WTC11 (cell line): ENCODE data around the gene H19. TPM values are rescaled to one million over a fixed set of nuclear protein-coding genes. Genes with fewer than 3 reads are reported as not detected.

ENCODE experiments used
- ATAC-seq: fragments of 200-7000 bp; cut with Tn5 transposase; 2 replicates; pipeline ENCODE4 v1.10.0; 2021; ENCODE audit warnings: mild to moderate bottlenecking, moderate library complexity
- CTCF ChIA-PET: fragments of 300-600 bp; sonication (Branson Sonifier 250); formaldehyde crosslinking; loops from one replicate; lab custom pipeline; 2021; ENCODE audit warnings: antibody characterized with exemption; lab: Charles Lee
- POLR2A ChIA-PET: fragments of 350-600 bp; sonication (Branson Sonifier 250); formaldehyde crosslinking; loops from one replicate; lab custom pipeline; 2021; ENCODE audit warnings: antibody characterized with exemption; lab: Charles Lee
- DNase-seq: peaks from one replicate; pipeline ENCODE4 v3.0.0; 2021; ENCODE audit warnings: low spot score
- H3K27ac Mint-ChIP-seq: 2 replicates; pipeline ENCODE4 v1.8.0; 2021; ENCODE audit warnings: mixed read lengths
- H3K27me3 Mint-ChIP-seq: 2 replicates; pipeline ENCODE4 v1.8.0; 2021; ENCODE audit warnings: low read depth, mild to moderate bottlenecking, moderate library complexity, mixed read lengths
- H3K36me3 Mint-ChIP-seq: 2 replicates; pipeline ENCODE4 v1.8.0; 2021; ENCODE audit warnings: mixed read lengths
- H3K4me1 Mint-ChIP-seq: 2 replicates; pipeline ENCODE4 v1.8.0; 2022; ENCODE audit warnings: mixed read lengths
- H3K4me3 Mint-ChIP-seq: 2 replicates; pipeline ENCODE4 v1.8.0; 2021; ENCODE audit warnings: mild to moderate bottlenecking, moderate library complexity, mixed read lengths
- H3K9me3 Mint-ChIP-seq: 2 replicates; pipeline ENCODE4 v1.8.0; 2021; ENCODE audit warnings: mixed read lengths
- AFF4 ChIP-seq: sonication (generic); formaldehyde crosslinking; IDR thresholded peaks from 2 replicates; pipeline ENCODE4 v1.8.1; 2023; ENCODE audit warnings: mild to moderate bottlenecking, missing genetic modification reagents, borderline replicate concordance
- CDX4 ChIP-seq: fragments of 250-450 bp; sonication (Bioruptor Pico); IDR thresholded peaks from 2 replicates; pipeline ENCODE4 v1.9.0; 2021; ENCODE audit warnings: moderate library complexity, mild to moderate bottlenecking, inconsistent platforms, borderline replicate concordance
- ESRRA ChIP-seq: sonication (generic); formaldehyde crosslinking; IDR thresholded peaks from 2 replicates; pipeline ENCODE4 v1.8.1; 2022; ENCODE audit warnings: mild to moderate bottlenecking, missing genetic modification reagents, borderline replicate concordance
- HMGA2 ChIP-seq: fragments of 250-450 bp; sonication (Bioruptor Pico); IDR thresholded peaks from 2 replicates; pipeline ENCODE4 v1.4.0; 2021; ENCODE audit warnings: mild to moderate bottlenecking, moderate library complexity
- IRF2 ChIP-seq: sonication (generic); formaldehyde crosslinking; IDR thresholded peaks from 2 replicates; pipeline ENCODE4 v1.8.0; 2022; ENCODE audit warnings: low read depth, missing genetic modification reagents, borderline replicate concordance
- JAZF1 ChIP-seq: fragments of 250-450 bp; sonication (Bioruptor Pico); IDR thresholded peaks from 2 replicates; pipeline ENCODE4 v1.9.0; 2021; ENCODE audit warnings: moderate library complexity, mild to moderate bottlenecking, inconsistent platforms
- JUN ChIP-seq: sonication (generic); formaldehyde crosslinking; IDR thresholded peaks from 2 replicates; pipeline ENCODE4 v1.8.0; 2023; ENCODE audit warnings: mild to moderate bottlenecking, missing genetic modification reagents
- OVOL2 ChIP-seq: fragments of 250-450 bp; sonication (Bioruptor Pico); IDR thresholded peaks from 2 replicates; pipeline ENCODE4 v1.9.0; 2021; ENCODE audit warnings: mild to moderate bottlenecking, borderline replicate concordance
- PRDM15 ChIP-seq: sonication (generic); formaldehyde crosslinking; IDR thresholded peaks from 2 replicates; pipeline ENCODE4 v1.8.0; 2022; ENCODE audit warnings: missing genetic modification reagents
- SMAD4 ChIP-seq: sonication (generic); formaldehyde crosslinking; IDR thresholded peaks from 2 replicates; pipeline ENCODE4 v1.8.0; 2022; ENCODE audit warnings: mild to moderate bottlenecking, missing genetic modification reagents
- TCF7 ChIP-seq: sonication (generic); formaldehyde crosslinking; IDR thresholded peaks from 2 replicates; pipeline ENCODE4 v1.8.0; 2022; ENCODE audit warnings: mild to moderate bottlenecking, low read depth, missing genetic modification reagents, moderate library complexity
- TEAD1 ChIP-seq: sonication (generic); formaldehyde crosslinking; IDR thresholded peaks from 2 replicates; pipeline ENCODE4 v1.8.0; 2022; ENCODE audit warnings: mild to moderate bottlenecking, missing genetic modification reagents
- USF2 ChIP-seq: sonication (generic); formaldehyde crosslinking; IDR thresholded peaks from 2 replicates; pipeline ENCODE4 v1.8.1; 2023; ENCODE audit warnings: mild to moderate bottlenecking, missing genetic modification reagents, moderate library complexity
- ZMAT4 ChIP-seq: fragments of 250-450 bp; sonication (Bioruptor Pico); IDR thresholded peaks from 2 replicates; pipeline ENCODE4 v1.9.0; 2021; ENCODE audit warnings: mild to moderate bottlenecking
- ZNF138 ChIP-seq: sonication (generic); formaldehyde crosslinking; conservative IDR thresholded peaks from 2 replicates; pipeline ENCODE4 v1.8.1; 2022; ENCODE audit warnings: mild to moderate bottlenecking, moderate library complexity, missing genetic modification reagents
- ZNF416 ChIP-seq: fragments of 250-450 bp; sonication (Bioruptor Pico); IDR thresholded peaks from 2 replicates; pipeline ENCODE4 v1.9.0; 2021; ENCODE audit warnings: mild to moderate bottlenecking, inconsistent platforms
- total RNA-seq: library from RNA; stranded (reverse); gene quantifications from 3 replicates; pipeline ENCODE4 v1.2.3, GENCODE V29; 2021
- TF ChIP-seq, protein P1 (sequence below): sonication (generic); formaldehyde crosslinking; IDR thresholded peaks from 2 replicates; pipeline ENCODE4 v1.8.1; 2023; ENCODE audit warnings: mild to moderate bottlenecking, missing genetic modification reagents
- TF ChIP-seq, protein P2 (sequence below): fragments of 250-450 bp; sonication (Bioruptor Pico); conservative IDR thresholded peaks from 2 replicates; pipeline ENCODE4 v1.9.0; 2021; ENCODE audit warnings: mild to moderate bottlenecking
- TF ChIP-seq, protein P3 (sequence below): sonication (generic); formaldehyde crosslinking; IDR thresholded peaks from 2 replicates; pipeline ENCODE4 v1.8.1; 2022; ENCODE audit warnings: low read depth, mild to moderate bottlenecking, moderate library complexity, missing genetic modification reagents, borderline replicate concordance
- TF ChIP-seq, protein P4 (sequence below): sonication (generic); formaldehyde crosslinking; IDR thresholded peaks from 2 replicates; pipeline ENCODE4 v1.8.0; 2022; ENCODE audit warnings: mild to moderate bottlenecking, missing genetic modification reagents

Gene H19
- total RNA-seq, 1 experiment from 2014 or later = 12.7 TPM

GRCh38 chr11:1969776-1970175 lies 27.9 kb downstream of the H19 start:
- no peaks in the 10 kb centered on the region for H3K4me1 Mint-ChIP-seq
- no peaks in the 10 kb centered on the region for H3K27me3 Mint-ChIP-seq
- ATAC-seq (no peak; the same call in 1 of the 2 replicates), DNase-seq (no peak)
- no peaks in the 10 kb centered on the region for H3K9me3 Mint-ChIP-seq
- POLR2A ChIA-PET = no interaction called here
- CTCF ChIA-PET = interaction anchor here (0.6 to 5.5 kb wide), 12 partner anchors 12 to 317 kb away, joined by 3 to 25 read pairs (median 5); partner anchors contain the start of gene H19
- no peak overlapping the region for H3K27ac Mint-ChIP-seq
- TF ChIP-seq, protein P1, sequence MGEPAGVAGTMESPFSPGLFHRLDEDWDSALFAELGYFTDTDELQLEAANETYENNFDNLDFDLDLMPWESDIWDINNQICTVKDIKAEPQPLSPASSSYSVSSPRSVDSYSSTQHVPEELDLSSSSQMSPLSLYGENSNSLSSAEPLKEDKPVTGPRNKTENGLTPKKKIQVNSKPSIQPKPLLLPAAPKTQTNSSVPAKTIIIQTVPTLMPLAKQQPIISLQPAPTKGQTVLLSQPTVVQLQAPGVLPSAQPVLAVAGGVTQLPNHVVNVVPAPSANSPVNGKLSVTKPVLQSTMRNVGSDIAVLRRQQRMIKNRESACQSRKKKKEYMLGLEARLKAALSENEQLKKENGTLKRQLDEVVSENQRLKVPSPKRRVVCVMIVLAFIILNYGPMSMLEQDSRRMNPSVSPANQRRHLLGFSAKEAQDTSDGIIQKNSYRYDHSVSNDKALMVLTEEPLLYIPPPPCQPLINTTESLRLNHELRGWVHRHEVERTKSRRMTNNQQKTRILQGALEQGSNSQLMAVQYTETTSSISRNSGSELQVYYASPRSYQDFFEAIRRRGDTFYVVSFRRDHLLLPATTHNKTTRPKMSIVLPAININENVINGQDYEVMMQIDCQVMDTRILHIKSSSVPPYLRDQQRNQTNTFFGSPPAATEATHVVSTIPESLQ (CRISPR knock-in tag) = no peak
- no peak for TF ChIP-seq USF2 (CRISPR knock-in tag)
- no peak for TF ChIP-seq AFF4
- no peak for TF ChIP-seq PRDM15 (CRISPR knock-in tag)
- no peak for TF ChIP-seq JUN (CRISPR knock-in tag)
- TF ChIP-seq TCF7 (CRISPR knock-in tag) = no peak
- TF ChIP-seq SMAD4 (CRISPR knock-in tag) = no peak
- no peak for TF ChIP-seq TEAD1 (CRISPR knock-in tag)
- TF ChIP-seq HMGA2 (CRISPR knock-in tag) = no peak
- TF ChIP-seq ZNF416 = no peak
- no peak for TF ChIP-seq OVOL2 (CRISPR knock-in tag)
- TF ChIP-seq, protein P2, sequence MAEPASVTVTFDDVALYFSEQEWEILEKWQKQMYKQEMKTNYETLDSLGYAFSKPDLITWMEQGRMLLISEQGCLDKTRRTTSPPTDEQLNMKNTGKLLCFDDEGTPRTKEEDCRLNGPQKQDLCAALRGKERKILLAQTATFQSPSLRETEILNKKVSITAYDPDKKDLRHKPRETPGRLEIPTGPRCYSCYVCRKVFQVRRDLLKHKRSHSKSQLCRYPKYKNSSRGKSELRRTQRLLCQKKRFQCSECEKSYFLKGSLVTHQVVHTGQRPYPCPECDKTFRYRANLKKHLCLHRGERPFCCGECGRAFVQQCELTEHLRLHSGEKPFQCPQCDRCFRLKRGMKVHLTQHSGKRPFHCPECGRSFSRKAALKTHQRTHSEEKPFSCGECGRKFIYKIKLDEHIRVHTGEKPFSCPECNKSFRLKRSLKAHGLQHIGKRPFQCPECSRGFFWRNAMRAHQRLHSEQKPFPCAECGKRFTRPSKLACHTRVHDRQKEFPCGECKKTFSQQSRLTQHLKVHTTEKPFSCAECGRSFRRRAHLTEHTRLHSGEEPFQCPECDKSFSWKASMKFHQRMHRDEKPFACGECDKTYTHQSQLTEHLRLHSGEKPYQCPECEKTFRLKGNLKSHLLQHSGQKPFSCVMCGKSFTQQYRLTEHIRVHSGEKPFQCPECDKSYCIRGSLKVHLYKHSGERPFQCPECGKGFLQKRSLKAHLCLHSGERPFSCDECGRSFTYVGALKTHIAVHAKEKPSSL (CRISPR knock-in tag) = no peak
- TF ChIP-seq, protein P3, sequence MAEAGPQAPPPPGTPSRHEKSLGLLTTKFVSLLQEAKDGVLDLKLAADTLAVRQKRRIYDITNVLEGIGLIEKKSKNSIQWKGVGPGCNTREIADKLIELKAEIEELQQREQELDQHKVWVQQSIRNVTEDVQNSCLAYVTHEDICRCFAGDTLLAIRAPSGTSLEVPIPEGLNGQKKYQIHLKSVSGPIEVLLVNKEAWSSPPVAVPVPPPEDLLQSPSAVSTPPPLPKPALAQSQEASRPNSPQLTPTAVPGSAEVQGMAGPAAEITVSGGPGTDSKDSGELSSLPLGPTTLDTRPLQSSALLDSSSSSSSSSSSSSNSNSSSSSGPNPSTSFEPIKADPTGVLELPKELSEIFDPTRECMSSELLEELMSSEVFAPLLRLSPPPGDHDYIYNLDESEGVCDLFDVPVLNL (CRISPR knock-in tag) = no peak
- no peak for TF ChIP-seq ZNF138 (CRISPR knock-in tag)
- no peak for TF ChIP-seq JAZF1 (CRISPR knock-in tag)
- no peak for TF ChIP-seq CDX4
- TF ChIP-seq, protein P4, sequence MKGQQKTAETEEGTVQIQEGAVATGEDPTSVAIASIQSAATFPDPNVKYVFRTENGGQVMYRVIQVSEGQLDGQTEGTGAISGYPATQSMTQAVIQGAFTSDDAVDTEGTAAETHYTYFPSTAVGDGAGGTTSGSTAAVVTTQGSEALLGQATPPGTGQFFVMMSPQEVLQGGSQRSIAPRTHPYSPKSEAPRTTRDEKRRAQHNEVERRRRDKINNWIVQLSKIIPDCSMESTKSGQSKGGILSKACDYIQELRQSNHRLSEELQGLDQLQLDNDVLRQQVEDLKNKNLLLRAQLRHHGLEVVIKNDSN (CRISPR knock-in tag) = no peak
- TF ChIP-seq ESRRA (CRISPR knock-in tag) = no peak
- TF ChIP-seq IRF2 (CRISPR knock-in tag) = no peak
- TF ChIP-seq ZMAT4 (CRISPR knock-in tag) = no peak
- H3K36me3 Mint-ChIP-seq = no peaks in the 10 kb centered on the region
- H3K4me3 Mint-ChIP-seq = no peak overlapping the region
